Activated naive CD4-positive, alpha-beta T cell treated with anti-CD3 and anti-CD28 coated beads, Interleukin-2, amount 50 U/mL, for 72 hours (primary cell): Measurements from ENCODE around the gene PREX1. TPM values are rescaled to one million over a fixed set of nuclear protein-coding genes. Genes with fewer than 3 reads are reported as not detected.

ENCODE experiments used
- ATAC-seq, 2 donors: fragments of 150-1000 bp; cut with Tn5 transposase; 2 replicates each; pipeline ENCODE4 v1.10.0; 2021; ENCODE audit warnings: mild to moderate bottlenecking in 2 of 2, moderate library complexity in 2 of 2
- DNase-seq, 2 donors: peaks; one replicate each; pipeline ENCODE4 v3.0.0; 2021 to 2022; ENCODE audit warnings: low spot score in 2 of 2
- H3K27ac Mint-ChIP-seq, 2 donors: one replicate each; pipeline ENCODE4 v1.8.0; 2022; ENCODE audit warnings: mild to moderate bottlenecking in 2 of 2, mixed read lengths in 2 of 2
- H3K36me3 Mint-ChIP-seq, 2 donors: one replicate each; pipeline ENCODE4 v1.8.0; 2022; ENCODE audit warnings: mixed read lengths in 2 of 2
- H3K9me3 Mint-ChIP-seq, 2 donors: one replicate each; pipeline ENCODE4 v1.8.0; 2022; ENCODE audit warnings: mixed read lengths in 2 of 2
- total RNA-seq, 2 donors: library from RNA; stranded (reverse); gene quantifications; one replicate each; pipeline ENCODE4 v1.2.3, GENCODE V29; 2022

Gene PREX1
- total RNA-seq, 2 donors from 2014 or later, result 30.6 to 51.8 TPM

- peaks cover 0 to 23% of the 10 kb centered on the region in 2 donors for H3K36me3 Mint-ChIP-seq
- peak overlapping the region in 1 of 2 donors; percentile 26 for H3K27ac Mint-ChIP-seq
- no peak for ATAC-seq
- DNase-seq, result no peak
- no peaks in the 10 kb centered on the region for H3K9me3 Mint-ChIP-seq
These were observed 104.2 kb downstream of the PREX1 start for GRCh38 chr20:48723308-48724264.

- ATAC-seq (no peak), DNase-seq (no peak)
- Mint-ChIP-seq H3K9me3 (no peaks in the 10 kb centered on the region), H3K27ac (peak overlapping the region; percentile 39 to 93), H3K36me3 (peaks cover 0 to 28% of the 10 kb centered on the region in 2 donors)
These were observed 105.0 kb downstream of the PREX1 start for GRCh38 chr20:48722737-48723191.

- H3K9me3 Mint-ChIP-seq, result no peaks in the 10 kb centered on the region
- no peak for DNase-seq
- H3K36me3 Mint-ChIP-seq, result peaks cover 0 to 33% of the 10 kb centered on the region in 2 donors
- H3K27ac Mint-ChIP-seq, result peak overlapping the region; percentile 39 to 93
- ATAC-seq, result no peak
These were observed 105.6 kb downstream of the PREX1 start for GRCh38 chr20:48722002-48722731.

GRCh38 chr20:48721324-48722001 is 106.3 kb downstream of the PREX1 start:
- DNase-seq (no peak), ATAC-seq (no peak)
- Mint-ChIP-seq H3K27ac (peak overlapping the region; percentile 18 to 26), H3K36me3 (peaks cover 0 to 34% of the 10 kb centered on the region in 2 donors), H3K9me3 (no peaks in the 10 kb centered on the region)

GRCh38 chr20:48720256-48720985 is 107.4 kb downstream of the PREX1 start:
- H3K36me3 Mint-ChIP-seq, result peaks cover 0 to 27% of the 10 kb centered on the region in 2 donors
- no peak for DNase-seq
- peak overlapping the region; percentile 26 to 90 for H3K27ac Mint-ChIP-seq
- ATAC-seq, result no peak
- no peaks in the 10 kb centered on the region for H3K9me3 Mint-ChIP-seq

- Mint-ChIP-seq H3K36me3 (peaks cover 0 to 31% of the 10 kb centered on the region in 2 donors), H3K27ac (peak overlapping the region; percentile 14 to 90), H3K9me3 (no peaks in the 10 kb centered on the region)
- no peak for DNase-seq
- ATAC-seq, result no peak
These were observed 108.1 kb downstream of the PREX1 start for GRCh38 chr20:48719598-48720255.

- ATAC-seq (peak; percentile 25 to 71), DNase-seq (no peak)
- Mint-ChIP-seq H3K36me3 (peaks cover 0 to 38% of the 10 kb centered on the region in 2 donors), H3K27ac (peak overlapping the region; percentile 14 to 90), H3K9me3 (no peaks in the 10 kb centered on the region)
These were observed 108.8 kb downstream of the PREX1 start for GRCh38 chr20:48718786-48719578.

GRCh38 chr20:48717680-48718223 is 110.0 kb downstream of the PREX1 start:
- Mint-ChIP-seq H3K27ac (peak overlapping the region in 1 of 2 donors; percentile 80), H3K36me3 (peaks cover 0 to 40% of the 10 kb centered on the region in 2 donors)
- ATAC-seq, result no peak

GRCh38 chr20:48717095-48717672 is 110.6 kb downstream of the PREX1 start:
- H3K9me3 Mint-ChIP-seq, result no peaks in the 10 kb centered on the region
- H3K36me3 Mint-ChIP-seq, result peaks cover 0 to 45% of the 10 kb centered on the region in 2 donors
- ATAC-seq, result peak in 1 of 2 donors; percentile 13
- DNase-seq, result no peak
- H3K27ac Mint-ChIP-seq, result peak overlapping the region in 1 of 2 donors; percentile 98

More at GRCh38 chr20:48717680-48718223, 110.0 kb downstream of the PREX1 start:
- no peak for DNase-seq
- no peaks in the 10 kb centered on the region for H3K9me3 Mint-ChIP-seq

GRCh38 chr20:48716541-48716940 is 111.3 kb downstream of the PREX1 start:
- Mint-ChIP-seq H3K27ac (peak overlapping the region; percentile 88 to 98), H3K9me3 (no peaks in the 10 kb centered on the region), H3K36me3 (peaks cover 0 to 46% of the 10 kb centered on the region in 2 donors)
- ATAC-seq (peak in 1 of 2 donors; percentile 5), DNase-seq (no peak)

GRCh38 chr20:48716086-48716485 is 111.7 kb downstream of the PREX1 start:
- Mint-ChIP-seq H3K9me3 (no peaks in the 10 kb centered on the region), H3K36me3 (peaks cover 0 to 46% of the 10 kb centered on the region in 2 donors), H3K27ac (peak overlapping the region; percentile 88 to 98)
- DNase-seq, result peak in 1 of 2 donors; percentile 24
- peak; percentile 57 to 64 for ATAC-seq

- ATAC-seq, result no peak
- no peak overlapping the region for H3K27ac Mint-ChIP-seq
- peaks cover 0 to 40% of the 10 kb centered on the region in 2 donors for H3K36me3 Mint-ChIP-seq
- no peak for DNase-seq
- no peaks in the 10 kb centered on the region for H3K9me3 Mint-ChIP-seq
These were observed 113.0 kb downstream of the PREX1 start for GRCh38 chr20:48714764-48715163.

- DNase-seq (no peak), ATAC-seq (no peak)
- Mint-ChIP-seq H3K9me3 (no peaks in the 10 kb centered on the region), H3K27ac (no peak overlapping the region), H3K36me3 (peaks cover 0 to 27% of the 10 kb centered on the region in 2 donors)
These were observed 115.9 kb downstream of the PREX1 start for GRCh38 chr20:48711696-48712464.
